HCT116 (cell line): ENCODE data around the gene CLCN1.

Source experiments
- EGR1 ChIP-seq: IDR thresholded peaks from 2 replicates; pipeline ENCODE4 v1.6.1; 2012; ENCODE audit warnings: low read depth
- REST ChIP-seq: IDR thresholded peaks from 2 replicates; pipeline ENCODE4 v1.6.1; 2012; ENCODE audit warnings: low read depth

- TF ChIP-seq EGR1: no peak
- TF ChIP-seq REST: no peak
These were observed 79.6 kb downstream of the CLCN1 start for GRCh38 chr7:143395187-143396149.
